Stimulated activated CD8-positive, alpha-beta memory T cell treated with anti-CD3 and anti-CD28 coated beads, Interleukin-15, amount 100 ng/mL, for 4 hours (primary cell): ENCODE data around the gene SYNPO.

Experiments used
- DNase-seq, 2 donors: peaks; one replicate each; pipeline ENCODE4 v3.0.0-alpha.2; 2020; ENCODE audit warnings: low read depth in 2 of 2

The SYNPO gene

GRCh38 chr5:150694612-150695011 lies 54.2 kb downstream of the SYNPO start:
- no peak for DNase-seq

GRCh38 chr5:150700246-150700593 lies 59.8 kb downstream of the SYNPO start:
- DNase-seq, result no peak

- peak; percentile 77 to 82 for DNase-seq
These were observed 60.3 kb downstream of the SYNPO start, which contains the start of gene RBM22 for GRCh38 chr5:150700594-150701377. TSS of gene RBM22 (minus strand) at chr5:150701062. CDS start at chr5:150700985, 77 bp downstream.

GRCh38 chr5:150703762-150704161 lies 63.3 kb downstream of the SYNPO start:
- no peak for DNase-seq

DNA sequence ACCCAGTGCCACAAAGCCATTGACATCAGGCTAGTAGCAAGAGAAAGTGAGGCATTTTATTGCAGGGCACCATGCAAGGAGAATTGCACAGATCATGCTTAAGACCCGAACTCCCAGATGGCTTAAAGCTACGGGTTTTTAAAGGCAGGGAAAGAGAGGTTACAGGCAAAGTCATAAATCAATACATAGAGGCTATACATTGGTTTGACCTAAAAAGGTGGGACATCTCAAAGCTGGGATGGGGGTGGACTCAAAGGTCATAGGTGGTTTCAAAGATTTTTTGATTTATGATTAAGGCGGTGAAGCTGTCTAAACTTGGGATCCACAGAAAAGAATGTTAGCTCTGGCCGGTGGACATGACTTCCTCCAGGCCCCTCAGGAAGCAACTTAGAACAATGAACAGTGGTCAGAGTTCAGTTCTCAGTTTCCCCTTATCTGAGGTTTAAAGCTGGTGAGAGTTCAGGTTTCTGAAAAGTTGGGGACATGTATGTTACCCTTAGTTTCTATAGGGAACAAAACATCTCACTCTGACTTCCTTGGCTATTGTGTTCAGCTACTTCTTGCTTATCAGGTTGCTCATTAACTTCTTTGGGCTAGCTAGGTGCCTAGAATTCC lies 66.4 kb downstream of the SYNPO start:
- no peak for DNase-seq
